OCI-LY3 (cell line): Measurements from ENCODE around the gene NXT1.

ENCODE experiments used
- H2AFZ ChIP-seq: fragments of 200-600, 300-600 bp; shearing (Covaris generic); 2 replicates; pipeline ENCODE4 v1.6.0; 2014; ENCODE audit warnings: antibody characterized with exemption, low read depth, low read length
- H3K27ac ChIP-seq: fragments of 200-600, 300-600 bp; sonication (generic); 2 replicates; pipeline ENCODE4 v1.5.1; 2014; ENCODE audit warnings: mild to moderate bottlenecking, low read length, moderate library complexity, mixed read lengths
- H3K27me3 ChIP-seq: fragments of 200-600, 300-600 bp; sonication (generic); 2 replicates; pipeline ENCODE4 v1.6.1; 2014; ENCODE audit warnings: low read depth, low read length, mixed read lengths
- H3K36me3 ChIP-seq: fragments of 200-600, 300-600 bp; sonication (generic); replicated peaks from 2 replicates; pipeline ENCODE3; 2014; ENCODE audit warnings: low read depth, low read length, mixed read lengths
- H3K4me1 ChIP-seq: fragments of 300-600, 200-600 bp; sonication (generic); 2 replicates; pipeline ENCODE4 v1.6.1; 2014; ENCODE audit warnings: low read length, mixed read lengths
- H3K4me2 ChIP-seq: fragments of 200-600, 300-600 bp; sonication (generic); 2 replicates; pipeline ENCODE4 v1.6.1; 2014; ENCODE audit warnings: low read length, mixed read lengths
- H3K4me3 ChIP-seq: fragments of 300-600, 200-600 bp; sonication (generic); 2 replicates; pipeline ENCODE4 v1.5.1; 2014; ENCODE audit warnings: antibody characterized with exemption, mild to moderate bottlenecking, low read length, moderate library complexity
- H3K79me2 ChIP-seq: fragments of 300-600, 200-600 bp; shearing (Covaris generic); 2 replicates; pipeline ENCODE4 v1.6.1; 2014; ENCODE audit warnings: mild to moderate bottlenecking, low read length, mixed read lengths
- H3K9ac ChIP-seq: fragments of 300-600, 200-600 bp; shearing (Covaris generic); 2 replicates; pipeline ENCODE4 v1.6.0; 2014; ENCODE audit warnings: mild to moderate bottlenecking, low read length, moderate library complexity
- H3K9me3 ChIP-seq: fragments of 200-600, 300-600 bp; shearing (Covaris generic); 2 replicates; pipeline ENCODE4 v1.6.1; 2014; ENCODE audit warnings: low read length, mixed read lengths; ENCODE audit not compliant: insufficient read depth
- H4K20me1 ChIP-seq: fragments of 200-600, 300-600 bp; sonication (generic); 2 replicates; pipeline ENCODE4 v1.6.1; 2016; ENCODE audit warnings: low read length, mixed read lengths; ENCODE audit not compliant: insufficient read depth
- EZH2phosphoT487 ChIP-seq: fragments of 200-600 bp; shearing (Covaris generic); IDR thresholded peaks from 2 replicates; pipeline ENCODE4 v1.6.1; 2018; ENCODE audit warnings: antibody characterized with exemption, mixed run types, low read depth
- TF ChIP-seq, protein P1 (sequence below): fragments of 200-600, 300-600 bp; sonication (generic); IDR thresholded peaks from 2 replicates; pipeline ENCODE4 v1.5.1; 2014; ENCODE audit warnings: antibody characterized with exemption, low read length, low read depth

NXT1 gene

DNA sequence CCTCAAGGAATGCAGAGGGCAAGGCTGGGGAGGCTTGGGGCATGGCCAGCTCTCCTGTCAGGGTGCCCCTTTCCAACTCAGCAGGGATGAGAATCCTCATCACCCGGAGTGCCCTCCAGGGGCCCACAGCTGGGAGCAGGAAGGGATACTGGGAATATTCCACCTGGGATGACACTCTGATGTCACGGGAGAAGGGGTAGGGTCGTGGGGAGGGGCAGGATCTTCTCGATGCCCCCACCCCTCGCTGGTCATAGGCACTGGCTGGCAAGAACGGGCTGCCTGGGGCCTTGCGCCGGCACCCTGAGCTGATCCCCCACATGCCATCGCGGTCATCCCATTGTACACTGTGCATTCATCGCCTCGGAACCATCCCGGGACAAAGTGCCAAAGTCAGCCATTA, 10.6 kb upstream of the NXT1 start:
- no peak overlapping the region for H3K27ac ChIP-seq
- no peak overlapping the region for H3K4me3 ChIP-seq
- H3K79me2 ChIP-seq = no peaks in the 10 kb centered on the region
- H3K27me3 ChIP-seq = no peaks in the 10 kb centered on the region
- peak overlapping the region; percentile 68; the same call in 1 of the 2 replicates for H3K4me2 ChIP-seq
- TF ChIP-seq EZH2phosphoT487 = no peak
- TF ChIP-seq, protein P1, sequence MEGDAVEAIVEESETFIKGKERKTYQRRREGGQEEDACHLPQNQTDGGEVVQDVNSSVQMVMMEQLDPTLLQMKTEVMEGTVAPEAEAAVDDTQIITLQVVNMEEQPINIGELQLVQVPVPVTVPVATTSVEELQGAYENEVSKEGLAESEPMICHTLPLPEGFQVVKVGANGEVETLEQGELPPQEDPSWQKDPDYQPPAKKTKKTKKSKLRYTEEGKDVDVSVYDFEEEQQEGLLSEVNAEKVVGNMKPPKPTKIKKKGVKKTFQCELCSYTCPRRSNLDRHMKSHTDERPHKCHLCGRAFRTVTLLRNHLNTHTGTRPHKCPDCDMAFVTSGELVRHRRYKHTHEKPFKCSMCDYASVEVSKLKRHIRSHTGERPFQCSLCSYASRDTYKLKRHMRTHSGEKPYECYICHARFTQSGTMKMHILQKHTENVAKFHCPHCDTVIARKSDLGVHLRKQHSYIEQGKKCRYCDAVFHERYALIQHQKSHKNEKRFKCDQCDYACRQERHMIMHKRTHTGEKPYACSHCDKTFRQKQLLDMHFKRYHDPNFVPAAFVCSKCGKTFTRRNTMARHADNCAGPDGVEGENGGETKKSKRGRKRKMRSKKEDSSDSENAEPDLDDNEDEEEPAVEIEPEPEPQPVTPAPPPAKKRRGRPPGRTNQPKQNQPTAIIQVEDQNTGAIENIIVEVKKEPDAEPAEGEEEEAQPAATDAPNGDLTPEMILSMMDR = no peak
- H3K9me3 ChIP-seq = no peaks in the 10 kb centered on the region
- H4K20me1 ChIP-seq = peaks cover 5% of the 10 kb centered on the region; the same call in 1 of the 2 replicates
- no peak overlapping the region for H2AFZ ChIP-seq
- H3K36me3 ChIP-seq = no peaks in the 10 kb centered on the region
- peaks cover 16% of the 10 kb centered on the region for H3K4me1 ChIP-seq
- H3K9ac ChIP-seq = no peak overlapping the region

- no peaks in the 10 kb centered on the region for H3K36me3 ChIP-seq
- no peaks in the 10 kb centered on the region for H3K27me3 ChIP-seq
- no peak for TF ChIP-seq EZH2phosphoT487
- TF ChIP-seq, protein P1 = peak; percentile 83
- no peak overlapping the region for H3K27ac ChIP-seq
- H3K4me1 ChIP-seq = peaks cover 16% of the 10 kb centered on the region
- H3K4me2 ChIP-seq = peak overlapping the region; percentile 68
- no peak overlapping the region for H2AFZ ChIP-seq
- peak overlapping the region; percentile 20; the same call in 1 of the 2 replicates for H3K9ac ChIP-seq
- peak overlapping the region; percentile 40 for H3K4me3 ChIP-seq
- peaks cover 5% of the 10 kb centered on the region; the same call in 1 of the 2 replicates for H4K20me1 ChIP-seq
- H3K79me2 ChIP-seq = no peaks in the 10 kb centered on the region
- no peaks in the 10 kb centered on the region for H3K9me3 ChIP-seq
Measured at GRCh38 chr20:23340524-23340923, 10.1 kb upstream of the NXT1 start.

DNA sequence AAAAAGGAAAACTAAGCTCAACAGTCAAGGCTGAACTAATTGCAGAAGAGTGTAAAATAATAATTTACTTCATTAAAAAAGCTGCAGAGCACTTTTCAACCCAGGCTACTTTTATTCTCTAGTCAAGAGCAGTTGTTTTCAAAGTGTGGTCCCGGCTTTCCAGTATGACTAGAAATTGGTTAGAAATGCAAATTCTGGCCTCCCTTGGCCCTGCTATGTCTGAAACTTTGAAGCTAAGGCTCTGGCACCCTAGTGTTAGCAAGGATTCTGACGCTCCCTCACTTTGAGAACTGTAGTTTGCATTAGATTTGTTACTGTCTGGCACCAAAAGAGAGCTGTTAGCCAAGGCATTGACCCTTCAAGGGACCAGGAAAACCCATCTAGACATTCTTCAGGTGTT, 9.5 kb upstream of the NXT1 start:
- Histone ChIP-seq H3K9ac (peak overlapping the region; percentile 20), H3K27ac (peak overlapping the region; percentile 5; the same call in 1 of the 2 replicates), H3K9me3 (no peaks in the 10 kb centered on the region), H4K20me1 (peaks cover 5% of the 10 kb centered on the region; the same call in 1 of the 2 replicates), H2AFZ (no peak overlapping the region), H3K4me2 (peak overlapping the region; percentile 68), H3K4me1 (peaks cover 16% of the 10 kb centered on the region), H3K4me3 (peak overlapping the region; percentile 40), H3K79me2 (no peaks in the 10 kb centered on the region), H3K27me3 (no peaks in the 10 kb centered on the region), H3K36me3 (no peaks in the 10 kb centered on the region)
- no peak for TF ChIP-seq EZH2phosphoT487
- TF ChIP-seq, protein P1 = no peak

GRCh38 chr20:23343590-23343989, 7.0 kb upstream of the NXT1 start:
- no peak overlapping the region for H3K4me3 ChIP-seq
- TF ChIP-seq, protein P1 = no peak
- TF ChIP-seq EZH2phosphoT487 = no peak
- no peak overlapping the region for H2AFZ ChIP-seq
- H3K9ac ChIP-seq = no peak overlapping the region
- peaks cover 20% of the 10 kb centered on the region for H3K4me1 ChIP-seq
- H3K27ac ChIP-seq = no peak overlapping the region
- H4K20me1 ChIP-seq = peaks cover 5% of the 10 kb centered on the region; the same call in 1 of the 2 replicates
- no peak overlapping the region for H3K4me2 ChIP-seq
- no peaks in the 10 kb centered on the region for H3K36me3 ChIP-seq
- H3K79me2 ChIP-seq = peaks cover 6% of the 10 kb centered on the region
- no peaks in the 10 kb centered on the region for H3K9me3 ChIP-seq
- H3K27me3 ChIP-seq = no peaks in the 10 kb centered on the region
